NB4 (cell line): ENCODE data around the gene PITX1.

ENCODE experiments used
- CTCF ChIP-seq: IDR thresholded peaks from one replicate; pipeline ENCODE4 v1.5.1; 2012; ENCODE audit warnings: low read depth, low read length
- POLR2A ChIP-seq: IDR thresholded peaks from 2 replicates; pipeline ENCODE4 v1.6.1; 2011; ENCODE audit warnings: mild to moderate bottlenecking; ENCODE audit not compliant: insufficient read length; ENCODE audit errors: extremely low read depth

DNA sequence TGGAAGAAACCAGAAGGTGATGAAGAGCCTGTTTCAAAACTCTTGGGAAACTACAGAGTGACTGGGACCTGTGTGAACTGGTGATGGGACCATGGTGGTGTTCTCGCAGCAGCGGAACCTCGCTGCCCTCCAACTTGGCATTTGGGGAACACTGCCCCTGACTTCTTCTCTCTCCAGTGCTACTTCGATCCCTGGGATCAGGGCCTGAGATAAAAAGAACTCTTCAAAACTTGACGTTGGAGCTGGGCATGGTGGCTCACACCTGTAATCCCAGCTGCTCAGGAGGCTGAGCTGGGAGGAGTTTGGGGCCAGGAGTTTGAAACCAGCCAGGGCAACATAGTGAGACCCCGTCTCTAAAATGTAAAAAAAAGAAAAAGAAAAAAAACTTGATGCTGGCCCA lies 18.1 kb downstream of the PITX1 start:
- TF ChIP-seq CTCF, result no peak
- no peak for TF ChIP-seq POLR2A
